Stomach (tissue), 9 donors: ENCODE data around the gene VGF. TPM values are rescaled to one million over a fixed set of nuclear protein-coding genes. Genes with fewer than 3 reads are reported as not detected.
A peak's percentile ranks its signal among the peaks of the same experiment; 100 is the strongest.

ENCODE experiments used
- DNase-seq, 2 donors: peaks; one replicate each; pipeline versions ENCODE4 v3.0.0 to v3.0.0-alpha.2; 2013 to 2019
- H3K27ac ChIP-seq, 5 donors: fragments of 200-600 bp in 4 of 5; sonication (generic) in 4 of 5; one replicate each; pipeline ENCODE4 v1.5.1; 2013 to 2019; ENCODE audit warnings: mild to moderate bottlenecking in 1 of 5, moderate library complexity in 1 of 5
- H3K27me3 ChIP-seq, 3 donors: fragments of 200-600 bp; sonication (generic); one replicate each; pipeline ENCODE4 v1.5.1; 2017 to 2019; ENCODE audit warnings: mixed run types in 1 of 3
- H3K36me3 ChIP-seq, 4 donors: fragments of 200-600 bp; sonication (generic); 1 replicate in 3 of 4; 2 replicates in 1 of 4; pipeline ENCODE4 v1.5.1; 2016 to 2019
- H3K4me1 ChIP-seq, 4 donors: fragments of 200-600 bp; sonication (generic); one replicate each; pipeline ENCODE4 v1.5.1; 2016 to 2019
- H3K4me3 ChIP-seq, 4 donors: fragments of 200-600 bp; sonication (generic) in 3 of 4; one replicate each; pipeline ENCODE4 v1.5.1; 2016 to 2019; ENCODE audit warnings: mild to moderate bottlenecking in 1 of 4
- H3K9me3 ChIP-seq, 4 donors: fragments of 200-600 bp; sonication (generic); one replicate each; pipeline ENCODE4 v1.5.1; 2016 to 2019
- CTCF ChIP-seq, 7 experiments: fragments of 450-650 bp in 4 of 7; fragments of 200-600 bp in 3 of 7; sonication (generic) in 3 of 7; IDR thresholded peaks; one replicate each; pipeline ENCODE4 v1.5.1; 2016 to 2019; ENCODE audit warnings: antibody characterized with exemption in 7 of 7, control low read depth in 2 of 7, mild to moderate bottlenecking in 1 of 7
- EP300 ChIP-seq: sonication (generic); formaldehyde crosslinking; IDR thresholded peaks from one replicate; pipeline ENCODE4 v1.6.1; 2017; ENCODE audit warnings: antibody characterized with exemption
- POLR2A ChIP-seq, 4 donors: fragments of 450-650 bp; IDR thresholded peaks; one replicate each; pipeline ENCODE4 v1.6.1; 2016; ENCODE audit warnings: antibody characterized with exemption in 4 of 4, control low read depth in 2 of 4, mild to moderate bottlenecking in 1 of 4, moderate library complexity in 1 of 4
- POLR2AphosphoS5 ChIP-seq, 3 donors: sonication (generic); formaldehyde crosslinking; IDR thresholded peaks; one replicate each; pipeline ENCODE4 v1.6.1; 2016; ENCODE audit warnings: antibody characterized with exemption in 3 of 3
- WGBS, 5 donors: extraction: QIAGEN DNeasy Blood & Tissue Kit in 3 of 5; methylation state at CpG; one replicate each; pipeline versions ENCODE4 v1.1.5 to v1.1.7; 2013 to 2018; 5-methylcytosine and 5-hydroxymethylcytosine counted together
- intact Hi-C: fragments of 100-400 bp; cut with DNase I; formaldehyde crosslinking; loops from one replicate; pipeline ENCODE4 v1.15.1; 2023; ENCODE audit warnings: low total_unique reads
- polyA plus RNA-seq, 3 donors: library from polyadenylated mRNA; stranded (reverse); fragments of 200-250 nt; gene quantifications; one replicate each; pipeline ENCODE4 v1.2.3, GENCODE V29; 2013
- total RNA-seq, 5 donors: library from RNA; depleted of rRNA; stranded (reverse); fragments of >200 nt; gene quantifications; one replicate each; pipeline versions ENCODE4 v1.1.0 to v1.2.3, GENCODE V29; 2014 to 2016
- donor health status: healthy with polysubstance abuse.
- donor health status: Bipolar disorder and iron deficiency.
- donor health status: healthy.

Gene VGF
- total and polyA plus RNA-seq, 8 donors = 0.15 to 5.8 (median 0.65) TPM; not detected in 4

- no peak overlapping the region for H3K27ac ChIP-seq
- intact Hi-C loops = no loop called here
- H3K9me3 ChIP-seq = no peaks in the 10 kb centered on the region
- no peak overlapping the region for H3K4me3 ChIP-seq
- TF ChIP-seq POLR2A (IDR thresholded peaks at IDR 0.05) = no peak
- peaks cover 0 to 7% (median 0%) of the 10 kb centered on the region in 4 donors for H3K4me1 ChIP-seq
- WGBS, 5 donors = 82 to 86% (median 85%) methylated on average over 4 of the region's 4 CpGs
- DNase-seq = no peak
- no peaks in the 10 kb centered on the region for H3K36me3 ChIP-seq
- H3K27me3 ChIP-seq = peaks cover 0 to 49% (median 8%) of the 10 kb centered on the region in 3 donors
Observed at GRCh38 chr7:101186844-101187428, 21.6 kb upstream of the VGF start.

- 47 to 63% (median 50%) methylated on average over 6 of the region's 6 CpGs for WGBS, 5 donors
- TF ChIP-seq CTCF (IDR thresholded peaks at IDR 0.05) (no peak), POLR2AphosphoS5 (IDR thresholded peaks at IDR 0.05) (no peak), POLR2A (IDR thresholded peaks at IDR 0.05) (no peak), EP300 (no peak)
- Histone ChIP-seq H3K9me3 (no peaks in the 10 kb centered on the region), H3K27ac (no peak overlapping the region), H3K27me3 (peaks cover 0 to 57% (median 14%) of the 10 kb centered on the region in 3 donors), H3K4me1 (peaks cover 0 to 7% (median 0%) of the 10 kb centered on the region in 4 donors), H3K4me3 (no peak overlapping the region), H3K36me3 (no peaks in the 10 kb centered on the region)
- intact Hi-C loops = no loop called here
- DNase-seq = no peak
Observed at GRCh38 chr7:101186194-101186593, 20.8 kb upstream of the VGF start.

GRCh38 chr7:101185258-101185839, 20.0 kb upstream of the VGF start:
- H3K4me3 ChIP-seq = no peak overlapping the region

GRCh38 chr7:101180130-101180755, 14.9 kb upstream of the VGF start, which contains the start of gene NAT16:
NAT16 (minus strand) TSS chr7:101180293; CDS start chr7:101174807, 5,486 bp downstream.
- Histone ChIP-seq H3K27ac (no peak within 1 kb of the TSS), H3K9me3 (no peaks in the 10 kb centered on the region), H3K4me3 (peak within 1 kb of the TSS in 2 of 4 donors; percentile 10 to 15), H3K27me3 (peaks cover 23 to 94% (median 73%) of the 10 kb centered on the region in 3 donors), H3K4me1 (peaks cover 10 to 24% (median 15%) of the 10 kb centered on the region in 4 donors), H3K36me3 (no peaks in the 10 kb centered on the region)
- WGBS, 5 donors = 3 to 7% (median 3%) methylated on average over 10 to 56 of the region's 56 CpGs
- no peak for TF ChIP-seq CTCF (IDR thresholded peaks at IDR 0.05)
- no peak for TF ChIP-seq POLR2A (IDR thresholded peaks at IDR 0.05)
- no peak for TF ChIP-seq POLR2AphosphoS5 (IDR thresholded peaks at IDR 0.05)
- no peak for TF ChIP-seq EP300
- intact Hi-C loops = no loop called here
- no peak for DNase-seq

More at GRCh38 chr7:101185258-101185839, 20.0 kb upstream of the VGF start:
- H3K9me3 ChIP-seq = no peaks in the 10 kb centered on the region
- DNase-seq = no peak
- no peak for TF ChIP-seq POLR2A (IDR thresholded peaks at IDR 0.05)
- no peak for TF ChIP-seq POLR2AphosphoS5 (IDR thresholded peaks at IDR 0.05)
- no peak for TF ChIP-seq CTCF (IDR thresholded peaks at IDR 0.05)
- no peak for TF ChIP-seq EP300
- peaks cover 0 to 8% (median under 1%) of the 10 kb centered on the region in 4 donors for H3K4me1 ChIP-seq
- WGBS, 5 donors = 47 to 51% (median 49%) methylated on average over 5 of the region's 5 CpGs
- H3K27me3 ChIP-seq = peaks cover 2 to 65% (median 22%) of the 10 kb centered on the region in 3 donors
- H3K36me3 ChIP-seq = no peaks in the 10 kb centered on the region
- no peak overlapping the region for H3K27ac ChIP-seq
- intact Hi-C loops = no loop called here
